ENCODE data around the gene FBXO7. TPM values are rescaled to one million over a fixed set of nuclear protein-coding genes. Genes with fewer than 3 reads are reported as not detected.

The FBXO7 gene
- total and polyA plus RNA-seq, 7 donors, result 25.6 to 49.8 (median 28.2) TPM

DNA sequence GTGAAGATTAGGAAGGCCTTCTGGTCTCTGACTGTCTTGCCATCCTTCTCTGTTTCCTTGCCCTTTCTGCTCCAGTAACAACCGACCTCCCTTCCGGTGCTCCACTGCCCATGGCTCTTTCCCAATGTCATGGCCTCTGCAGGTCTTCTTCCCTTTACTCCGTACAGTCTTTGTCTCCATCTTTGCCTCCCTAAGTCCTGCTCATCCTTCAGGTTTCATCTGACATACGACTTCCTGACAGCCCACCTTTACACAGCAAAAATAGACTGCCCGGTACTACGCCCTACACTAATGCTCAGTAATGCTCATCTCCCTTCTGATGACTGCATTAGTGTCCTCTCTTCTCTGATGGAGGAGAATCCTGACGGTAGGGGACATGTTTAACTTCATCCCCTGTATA, 63.9 kb downstream of the FBXO7 start:
- no peaks in the 10 kb centered on the region for H3K9me3 ChIP-seq
- intact Hi-C loops (cut with DNase I), result loop anchor here (10.0 kb wide), 2 partner anchors 86 to 116 kb away; no protein-coding TSS in a partner anchor
- peaks cover 0 to 14% (median 5%) of the 10 kb centered on the region in 3 donors for H3K27me3 ChIP-seq (ENCODE audit: insufficient read depth in 3 of 3, low read length in 2 of 3)
- no peaks in the 10 kb centered on the region for H3K4me1 ChIP-seq
- DNase-seq (no peak), ATAC-seq (no peak)
- H3K36me3 ChIP-seq (ENCODE audit: insufficient read depth in 1 of 2, low read depth in 1 of 2), result no peaks in the 10 kb centered on the region
- H3K27ac ChIP-seq, result no peak overlapping the region
- TF ChIP-seq, protein P1, sequence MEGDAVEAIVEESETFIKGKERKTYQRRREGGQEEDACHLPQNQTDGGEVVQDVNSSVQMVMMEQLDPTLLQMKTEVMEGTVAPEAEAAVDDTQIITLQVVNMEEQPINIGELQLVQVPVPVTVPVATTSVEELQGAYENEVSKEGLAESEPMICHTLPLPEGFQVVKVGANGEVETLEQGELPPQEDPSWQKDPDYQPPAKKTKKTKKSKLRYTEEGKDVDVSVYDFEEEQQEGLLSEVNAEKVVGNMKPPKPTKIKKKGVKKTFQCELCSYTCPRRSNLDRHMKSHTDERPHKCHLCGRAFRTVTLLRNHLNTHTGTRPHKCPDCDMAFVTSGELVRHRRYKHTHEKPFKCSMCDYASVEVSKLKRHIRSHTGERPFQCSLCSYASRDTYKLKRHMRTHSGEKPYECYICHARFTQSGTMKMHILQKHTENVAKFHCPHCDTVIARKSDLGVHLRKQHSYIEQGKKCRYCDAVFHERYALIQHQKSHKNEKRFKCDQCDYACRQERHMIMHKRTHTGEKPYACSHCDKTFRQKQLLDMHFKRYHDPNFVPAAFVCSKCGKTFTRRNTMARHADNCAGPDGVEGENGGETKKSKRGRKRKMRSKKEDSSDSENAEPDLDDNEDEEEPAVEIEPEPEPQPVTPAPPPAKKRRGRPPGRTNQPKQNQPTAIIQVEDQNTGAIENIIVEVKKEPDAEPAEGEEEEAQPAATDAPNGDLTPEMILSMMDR (IDR thresholded peaks at IDR 0.05), result no peak
- no peak overlapping the region for H3K4me3 ChIP-seq
- WGBS, 3 donors, result 95 to 98% (median 96%) methylated on average over 7 of the region's 7 CpGs

DNA sequence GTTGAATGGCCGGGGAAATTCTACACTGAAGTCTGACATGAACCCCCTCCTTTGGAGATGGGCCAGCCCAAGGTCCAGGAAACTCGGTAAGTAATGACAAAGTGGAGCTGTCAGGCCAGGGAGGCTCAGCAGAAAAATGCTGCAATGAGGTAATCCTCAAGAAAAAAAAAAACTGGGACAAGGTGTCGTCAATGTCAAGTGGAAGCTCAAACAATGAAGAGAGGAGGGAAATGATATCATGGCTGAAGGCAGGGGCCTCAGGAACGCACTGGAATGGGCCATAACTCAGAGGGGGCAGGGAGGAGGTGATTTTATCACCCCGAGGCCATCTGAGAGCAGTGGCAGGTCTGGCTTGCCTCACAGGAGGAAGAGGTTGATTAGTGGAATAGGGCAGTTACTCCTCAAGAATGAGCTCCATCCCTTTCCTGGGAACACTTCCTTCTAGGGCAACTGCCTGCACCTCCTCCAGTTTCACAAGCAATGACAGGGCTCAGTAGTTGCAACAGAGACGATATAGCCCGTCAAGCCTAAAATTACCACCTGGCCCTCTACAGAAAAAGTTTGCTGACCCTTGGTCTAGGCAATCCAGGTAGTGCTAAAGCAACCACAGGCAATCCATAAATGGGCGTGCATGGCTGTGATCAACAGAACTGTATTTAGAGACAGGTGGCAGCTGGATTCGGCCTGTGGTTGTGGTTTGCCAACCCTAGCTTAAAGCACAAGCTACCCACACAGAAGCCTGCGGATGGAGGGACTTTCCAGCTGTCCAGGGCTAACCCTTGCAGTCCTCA, 65.2 kb downstream of the FBXO7 start:
- TF ChIP-seq, protein P1 (IDR thresholded peaks at IDR 0.05), result no peak
- H3K9me3 ChIP-seq, result no peaks in the 10 kb centered on the region
- intact Hi-C loops (cut with DNase I), result loop anchor here (10.0 kb wide), 2 partner anchors 85 to 115 kb away; no protein-coding TSS in a partner anchor
- WGBS, 3 donors, result 45 to 51% (median 47%) methylated on average over 10 of the region's 10 CpGs
- peaks cover 0 to 6% (median 5%) of the 10 kb centered on the region in 3 donors for H3K27me3 ChIP-seq (ENCODE audit: insufficient read depth in 3 of 3, low read length in 2 of 3)
- peak in 1 of 2 donors; percentile 62 for DNase-seq
- no peak overlapping the region for H3K4me3 ChIP-seq
- no peaks in the 10 kb centered on the region for H3K36me3 ChIP-seq (ENCODE audit: insufficient read depth in 1 of 2, low read depth in 1 of 2)
- H3K4me1 ChIP-seq, result no peaks in the 10 kb centered on the region
- ATAC-seq, result peak in 2 of 4 donors; percentile 47 to 54
- H3K27ac ChIP-seq, result peak overlapping the region; percentile 67

DNA sequence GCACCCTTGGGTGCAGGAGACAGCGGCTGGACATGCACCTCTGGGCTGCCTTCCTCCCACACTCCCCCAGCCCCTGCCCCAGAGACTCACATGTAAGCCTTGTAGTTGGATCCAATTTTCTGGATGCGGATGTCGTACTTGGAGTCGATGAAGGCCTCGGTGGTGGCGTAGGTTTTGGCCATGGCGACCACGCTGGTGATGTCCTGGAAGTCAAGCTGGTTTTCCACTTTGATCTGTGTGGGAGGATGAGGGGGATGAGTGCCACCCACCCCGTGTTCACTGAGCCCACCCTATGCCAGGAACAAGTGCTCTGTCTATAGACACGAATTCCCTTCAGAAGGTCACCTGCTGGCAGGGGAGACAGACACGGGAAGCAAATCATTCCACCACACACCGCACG, 66.9 kb downstream of the FBXO7 start:
- Histone ChIP-seq H3K36me3 (ENCODE audit: insufficient read depth in 1 of 2, low read depth in 1 of 2) (no peaks in the 10 kb centered on the region), H3K4me3 (no peak overlapping the region), H3K4me1 (no peaks in the 10 kb centered on the region), H3K9me3 (no peaks in the 10 kb centered on the region), H3K27ac (no peak overlapping the region), H3K27me3 (ENCODE audit: insufficient read depth in 3 of 3, low read length in 2 of 3) (peaks cover 0 to 4% (median 3%) of the 10 kb centered on the region in 3 donors)
- TF ChIP-seq, protein P1 (IDR thresholded peaks at IDR 0.05), result no peak
- ATAC-seq (no peak), DNase-seq (no peak)
- WGBS, 3 donors, result 92 to 94% (median 92%) methylated on average over 13 of the region's 13 CpGs
- intact Hi-C loops (cut with DNase I), result no loop called here

DNA sequence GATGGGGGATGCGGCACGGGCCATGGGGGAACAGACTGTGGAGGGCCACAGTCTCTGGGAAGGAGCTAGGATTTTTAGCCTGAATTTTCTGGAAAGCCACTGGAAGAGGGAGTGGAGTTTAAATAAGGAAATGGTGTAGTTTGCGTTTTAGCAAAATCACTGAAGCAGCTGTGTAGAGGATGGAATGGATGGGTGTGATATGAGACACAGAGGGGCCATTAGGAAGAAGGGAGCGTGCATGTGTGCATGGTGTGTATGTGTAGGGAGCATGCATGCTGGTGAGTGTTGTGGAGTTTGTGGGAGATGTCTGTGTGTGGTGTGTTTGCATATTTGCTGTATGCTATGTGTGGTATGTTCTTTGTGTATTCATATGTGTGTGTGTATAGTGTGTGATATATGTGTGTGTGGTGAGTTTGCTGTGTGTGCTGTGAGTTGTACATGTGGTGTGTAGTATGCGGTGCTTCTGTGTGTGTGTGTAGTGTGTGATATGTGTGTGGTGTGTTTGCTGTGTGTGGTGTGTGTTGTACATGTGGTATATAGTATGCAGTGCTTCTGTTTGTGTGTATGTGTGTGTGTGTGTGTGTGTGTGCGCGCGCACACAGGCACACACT, 67.6 kb downstream of the FBXO7 start:
- ATAC-seq (no peak), DNase-seq (no peak)
- H3K27me3 ChIP-seq (ENCODE audit: insufficient read depth in 3 of 3, low read length in 2 of 3), result peaks cover 0 to 9% (median 0%) of the 10 kb centered on the region in 3 donors
- H3K4me3 ChIP-seq, result no peak overlapping the region
- no peaks in the 10 kb centered on the region for H3K36me3 ChIP-seq (ENCODE audit: insufficient read depth in 1 of 2, low read depth in 1 of 2)
- no peaks in the 10 kb centered on the region for H3K9me3 ChIP-seq
- WGBS, 3 donors, result 48 to 67% (median 51%) methylated on average over 8 of the region's 8 CpGs
- peak overlapping the region; percentile 55 for H3K27ac ChIP-seq
- TF ChIP-seq, protein P1 (IDR thresholded peaks at IDR 0.05), result no peak
- intact Hi-C loops (cut with DNase I), result no loop called here
- H3K4me1 ChIP-seq, result no peaks in the 10 kb centered on the region

Measured in psoas muscle (tissue), 8 donors.